ENCODE measurements around the gene PIP4K2A.

The PIP4K2A gene

DNA sequence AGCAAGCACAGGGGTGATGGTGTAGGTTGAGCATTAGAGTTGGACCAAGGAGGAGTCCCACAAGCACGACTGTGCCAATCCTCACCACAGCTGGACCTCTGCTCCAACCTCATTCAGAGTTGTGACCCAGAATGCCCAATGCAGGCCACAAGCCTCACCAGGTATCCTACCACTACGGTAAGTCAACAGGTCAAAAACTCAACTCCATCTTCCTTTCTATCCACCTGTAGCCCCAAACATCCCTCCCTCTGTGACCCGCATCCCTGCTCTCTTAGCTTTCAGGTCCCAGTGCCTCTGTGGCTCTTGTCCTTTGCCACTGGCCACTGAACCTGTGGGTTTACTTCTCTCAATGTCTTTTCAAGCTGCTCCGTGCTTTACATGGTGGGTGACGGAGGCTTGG lies 112.8 kb downstream of the PIP4K2A start:
- Histone ChIP-seq H3K4me3 (ENCODE audit: low read length) (no peak overlapping the region), H3K36me3 (ENCODE audit: control insufficient read depth, low read depth, low read length) (no peaks in the 10 kb centered on the region), H3K27me3 (ENCODE audit: control insufficient read depth, insufficient read depth, low read length) (no peaks in the 10 kb centered on the region), H3K4me1 (ENCODE audit: control insufficient read depth, low read depth, low read length) (peaks cover 5% of the 10 kb centered on the region), H3K9ac (ENCODE audit: low read length) (no peak overlapping the region), H3K9me3 (ENCODE audit: control insufficient read depth, low read depth, low read length) (no peaks in the 10 kb centered on the region), H3K27ac (ENCODE audit: low read length) (no peak overlapping the region)

DNA sequence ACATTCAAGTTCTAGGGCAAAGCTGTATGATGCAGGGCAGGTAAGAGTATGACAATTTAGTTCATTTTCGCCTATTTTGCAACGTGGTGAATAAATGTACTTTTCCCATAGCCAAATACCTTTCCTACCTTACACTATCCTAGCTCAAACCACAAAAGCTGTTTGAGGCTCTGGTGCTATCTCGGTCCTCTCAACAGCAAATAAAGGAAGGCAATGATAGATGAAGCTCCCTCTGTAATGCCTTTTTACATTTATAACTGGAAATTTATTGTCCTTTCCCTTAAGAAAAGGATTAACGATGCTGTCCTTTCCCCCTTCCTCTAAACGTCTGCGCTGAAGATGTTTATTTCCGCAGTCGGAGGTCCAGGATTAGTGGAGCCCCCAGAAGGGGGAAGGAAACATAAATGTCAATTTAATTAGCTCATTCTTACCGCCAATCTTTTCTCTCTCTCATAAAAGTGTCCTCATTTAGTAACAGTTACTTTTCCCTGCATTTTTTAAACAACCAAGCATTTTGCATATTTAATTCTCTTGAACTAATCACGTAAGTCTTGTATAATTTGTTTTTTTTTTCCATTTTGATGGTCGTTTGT lies 114.6 kb downstream of the PIP4K2A start:
- Histone ChIP-seq H3K36me3 (ENCODE audit: control insufficient read depth, low read depth, low read length) (no peaks in the 10 kb centered on the region), H3K4me1 (ENCODE audit: control insufficient read depth, low read depth, low read length) (no peaks in the 10 kb centered on the region), H3K9ac (ENCODE audit: low read length) (no peak overlapping the region), H3K4me3 (ENCODE audit: low read length) (no peak overlapping the region), H3K27ac (ENCODE audit: low read length) (no peak overlapping the region), H3K9me3 (ENCODE audit: control insufficient read depth, low read depth, low read length) (no peaks in the 10 kb centered on the region), H3K27me3 (ENCODE audit: control insufficient read depth, insufficient read depth, low read length) (no peaks in the 10 kb centered on the region)

DNA sequence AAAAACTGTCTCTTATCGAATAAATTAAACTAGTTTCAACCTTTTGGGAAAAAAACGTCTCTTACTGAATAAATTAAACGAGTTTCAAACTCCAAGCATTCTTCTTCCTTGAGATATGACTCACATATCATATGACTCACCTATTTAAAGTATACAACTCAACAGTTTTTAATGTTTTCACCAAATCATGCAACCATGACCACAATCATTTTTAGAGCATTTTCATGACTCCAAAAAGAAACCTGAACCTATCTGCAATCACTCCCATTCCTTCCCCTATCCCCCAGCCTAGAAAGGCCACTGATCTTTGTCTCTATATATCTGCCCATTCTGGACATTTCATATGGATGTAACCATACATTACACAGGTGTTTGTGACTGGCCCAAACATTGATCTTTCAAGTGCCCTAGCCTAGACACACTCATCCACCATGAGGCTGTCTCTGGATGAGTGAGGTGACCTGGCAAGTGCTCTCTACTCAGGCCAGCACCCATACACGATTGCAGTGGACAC lies 115.3 kb downstream of the PIP4K2A start:
- Histone ChIP-seq H3K4me1 (ENCODE audit: control insufficient read depth, low read depth, low read length) (no peaks in the 10 kb centered on the region), H3K27ac (ENCODE audit: low read length) (no peak overlapping the region)

GRCh38 chr10:22598478-22598877 lies 115.9 kb downstream of the PIP4K2A start:
- Histone ChIP-seq H3K4me1 (ENCODE audit: control insufficient read depth, low read depth, low read length) (no peaks in the 10 kb centered on the region), H3K27ac (ENCODE audit: low read length) (no peak overlapping the region), H3K27me3 (ENCODE audit: control insufficient read depth, insufficient read depth, low read length) (no peaks in the 10 kb centered on the region), H3K4me3 (ENCODE audit: low read length) (no peak overlapping the region), H3K9me3 (ENCODE audit: control insufficient read depth, low read depth, low read length) (no peaks in the 10 kb centered on the region), H3K9ac (ENCODE audit: low read length) (no peak overlapping the region), H3K36me3 (ENCODE audit: control insufficient read depth, low read depth, low read length) (no peaks in the 10 kb centered on the region)

More for the DNA sequence above, 115.3 kb downstream of the PIP4K2A start:
- H3K9me3 ChIP-seq (ENCODE audit: control insufficient read depth, low read depth, low read length): no peaks in the 10 kb centered on the region
- no peaks in the 10 kb centered on the region for H3K36me3 ChIP-seq (ENCODE audit: control insufficient read depth, low read depth, low read length)
- no peaks in the 10 kb centered on the region for H3K27me3 ChIP-seq (ENCODE audit: control insufficient read depth, insufficient read depth, low read length)
- H3K9ac ChIP-seq (ENCODE audit: low read length): no peak overlapping the region
- H3K4me3 ChIP-seq (ENCODE audit: low read length): no peak overlapping the region

GRCh38 chr10:22597138-22597537 lies 117.2 kb downstream of the PIP4K2A start:
- Histone ChIP-seq H3K4me3 (ENCODE audit: low read length) (no peak overlapping the region), H3K9ac (ENCODE audit: low read length) (no peak overlapping the region), H3K9me3 (ENCODE audit: control insufficient read depth, low read depth, low read length) (no peaks in the 10 kb centered on the region), H3K27me3 (ENCODE audit: control insufficient read depth, insufficient read depth, low read length) (no peaks in the 10 kb centered on the region), H3K4me1 (ENCODE audit: control insufficient read depth, low read depth, low read length) (no peaks in the 10 kb centered on the region), H3K36me3 (ENCODE audit: control insufficient read depth, low read depth, low read length) (no peaks in the 10 kb centered on the region), H3K27ac (ENCODE audit: low read length) (no peak overlapping the region)

GRCh38 chr10:22593636-22594198 lies 120.7 kb downstream of the PIP4K2A start:
- peaks cover 6% of the 10 kb centered on the region for H3K36me3 ChIP-seq (ENCODE audit: control insufficient read depth, low read depth, low read length)

GRCh38 chr10:22593026-22593425 lies 121.4 kb downstream of the PIP4K2A start:
- Histone ChIP-seq H3K27ac (ENCODE audit: low read length) (no peak overlapping the region), H3K4me3 (ENCODE audit: low read length) (no peak overlapping the region), H3K9ac (ENCODE audit: low read length) (no peak overlapping the region), H3K36me3 (ENCODE audit: control insufficient read depth, low read depth, low read length) (peaks cover 7% of the 10 kb centered on the region), H3K4me1 (ENCODE audit: control insufficient read depth, low read depth, low read length) (no peaks in the 10 kb centered on the region), H3K9me3 (ENCODE audit: control insufficient read depth, low read depth, low read length) (no peaks in the 10 kb centered on the region), H3K27me3 (ENCODE audit: control insufficient read depth, insufficient read depth, low read length) (no peaks in the 10 kb centered on the region)

More at GRCh38 chr10:22593636-22594198, 120.7 kb downstream of the PIP4K2A start:
- no peaks in the 10 kb centered on the region for H3K9me3 ChIP-seq (ENCODE audit: control insufficient read depth, low read depth, low read length)
- no peak overlapping the region for H3K4me3 ChIP-seq (ENCODE audit: low read length)
- H3K27ac ChIP-seq (ENCODE audit: low read length): no peak overlapping the region
- H3K27me3 ChIP-seq (ENCODE audit: control insufficient read depth, insufficient read depth, low read length): no peaks in the 10 kb centered on the region
- no peak overlapping the region for H3K9ac ChIP-seq (ENCODE audit: low read length)
- no peaks in the 10 kb centered on the region for H3K4me1 ChIP-seq (ENCODE audit: control insufficient read depth, low read depth, low read length)

DNA sequence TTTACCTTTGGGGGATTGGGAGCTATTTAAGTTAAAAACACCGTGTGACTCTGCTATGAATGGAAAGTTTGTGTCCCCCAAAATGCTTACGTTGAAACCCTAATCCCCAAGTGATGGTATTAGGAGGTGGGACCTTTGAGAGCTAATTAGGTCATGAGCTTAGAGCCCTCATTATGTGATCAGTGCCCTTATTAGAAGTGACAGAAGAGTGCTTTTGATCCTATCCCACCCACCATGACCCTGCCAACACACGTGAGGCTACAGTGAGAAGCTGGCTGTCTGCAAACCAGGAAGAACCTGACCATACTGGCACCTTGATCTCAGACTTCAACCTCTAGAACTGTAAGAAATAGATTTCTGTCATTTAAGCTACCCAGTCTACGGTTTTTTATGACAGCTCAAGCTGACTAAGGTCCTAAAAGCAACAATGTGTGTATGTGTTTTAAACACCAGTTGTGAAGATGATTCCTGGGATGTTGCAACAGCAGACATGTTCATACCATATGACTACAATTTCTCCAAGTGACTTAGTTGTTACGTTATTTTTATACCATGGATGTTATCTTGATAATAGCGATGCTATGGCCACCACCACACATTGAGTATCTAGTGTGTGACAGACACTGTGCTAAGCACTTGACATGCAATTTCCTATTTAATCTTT lies 124.4 kb downstream of the PIP4K2A start:
- Histone ChIP-seq H3K27me3 (ENCODE audit: control insufficient read depth, insufficient read depth, low read length) (no peaks in the 10 kb centered on the region), H3K9me3 (ENCODE audit: control insufficient read depth, low read depth, low read length) (no peaks in the 10 kb centered on the region), H3K36me3 (ENCODE audit: control insufficient read depth, low read depth, low read length) (peaks cover 11% of the 10 kb centered on the region), H3K4me1 (ENCODE audit: control insufficient read depth, low read depth, low read length) (no peaks in the 10 kb centered on the region), H3K4me3 (ENCODE audit: low read length) (no peak overlapping the region), H3K9ac (ENCODE audit: low read length) (no peak overlapping the region), H3K27ac (ENCODE audit: low read length) (no peak overlapping the region)

- peaks cover 11% of the 10 kb centered on the region for H3K36me3 ChIP-seq (ENCODE audit: control insufficient read depth, low read depth, low read length)
- H3K4me3 ChIP-seq (ENCODE audit: low read length): no peak overlapping the region
- H3K27me3 ChIP-seq (ENCODE audit: control insufficient read depth, insufficient read depth, low read length): no peaks in the 10 kb centered on the region
Observed at GRCh38 chr10:22588462-22588861, 125.9 kb downstream of the PIP4K2A start.

GRCh38 chr10:22583683-22584082 lies 130.7 kb downstream of the PIP4K2A start:
- Histone ChIP-seq H3K4me3 (ENCODE audit: low read length) (no peak overlapping the region), H3K9ac (ENCODE audit: low read length) (no peak overlapping the region), H3K4me1 (ENCODE audit: control insufficient read depth, low read depth, low read length) (no peaks in the 10 kb centered on the region), H3K9me3 (ENCODE audit: control insufficient read depth, low read depth, low read length) (no peaks in the 10 kb centered on the region), H3K27ac (ENCODE audit: low read length) (no peak overlapping the region), H3K27me3 (ENCODE audit: control insufficient read depth, insufficient read depth, low read length) (no peaks in the 10 kb centered on the region), H3K36me3 (ENCODE audit: control insufficient read depth, low read depth, low read length) (peaks cover 4% of the 10 kb centered on the region)

More at GRCh38 chr10:22588462-22588861, 125.9 kb downstream of the PIP4K2A start:
- H3K27ac ChIP-seq (ENCODE audit: low read length): no peak overlapping the region
- no peaks in the 10 kb centered on the region for H3K9me3 ChIP-seq (ENCODE audit: control insufficient read depth, low read depth, low read length)
- H3K9ac ChIP-seq (ENCODE audit: low read length): no peak overlapping the region
- H3K4me1 ChIP-seq (ENCODE audit: control insufficient read depth, low read depth, low read length): no peaks in the 10 kb centered on the region

DNA sequence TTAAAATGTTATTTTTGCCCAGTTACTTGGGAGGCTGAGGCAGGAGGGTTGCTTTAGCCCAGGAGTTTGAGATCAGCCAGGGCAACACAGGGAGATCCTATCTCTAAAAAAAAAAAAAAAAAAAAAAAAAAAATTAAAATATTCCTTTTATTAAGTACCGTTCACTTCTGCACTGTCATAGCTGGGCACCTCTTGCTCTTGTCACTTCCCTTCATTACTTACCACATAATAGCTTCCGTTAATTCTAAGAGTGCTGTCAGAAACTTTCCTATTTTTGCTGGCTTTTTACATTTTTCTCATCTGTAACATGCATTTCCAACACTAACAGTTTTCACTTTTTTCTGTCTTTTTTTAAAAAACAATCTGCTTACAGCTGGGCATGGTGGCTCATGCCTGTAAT lies 132.9 kb downstream of the PIP4K2A start:
- Histone ChIP-seq H3K27ac (ENCODE audit: low read length) (no peak overlapping the region), H3K9ac (ENCODE audit: low read length) (no peak overlapping the region), H3K4me1 (ENCODE audit: control insufficient read depth, low read depth, low read length) (no peaks in the 10 kb centered on the region), H3K4me3 (ENCODE audit: low read length) (no peak overlapping the region), H3K36me3 (ENCODE audit: control insufficient read depth, low read depth, low read length) (no peaks in the 10 kb centered on the region), H3K27me3 (ENCODE audit: control insufficient read depth, insufficient read depth, low read length) (no peaks in the 10 kb centered on the region), H3K9me3 (ENCODE audit: control insufficient read depth, low read depth, low read length) (no peaks in the 10 kb centered on the region)
